DMS153 (cell line): ENCODE results near the gene HS3ST5.
A peak's percentile ranks its signal among the peaks of the same experiment; 100 is the strongest.
"Not testable (repeated sequence)": the region's sequence is repeated elsewhere in the genome, so short reads cannot be mapped to it uniquely, and the experiment has no call there.

Experiments
- DNase-seq: peaks from one replicate; lab custom pipeline; 2025; lab: John Stamatoyannopoulos, UW

HS3ST5 gene

GRCh38 chr6:114334237-114334636 is 8.6 kb downstream of the HS3ST5 start:
- no peak for DNase-seq

- no peak for DNase-seq
Measured at GRCh38 chr6:114327074-114327473, 15.7 kb downstream of the HS3ST5 start.

GRCh38 chr6:114323784-114324183 is 19.0 kb downstream of the HS3ST5 start:
- DNase-seq = no peak

- no peak for DNase-seq
Measured at GRCh38 chr6:114319749-114320148, 23.1 kb downstream of the HS3ST5 start.

- DNase-seq = peak; percentile 26
Measured at GRCh38 chr6:114315831-114316595, 26.8 kb downstream of the HS3ST5 start.

GRCh38 chr6:114313816-114314215 is 29.0 kb downstream of the HS3ST5 start:
- DNase-seq = not testable (repeated sequence)

GRCh38 chr6:114312931-114313330 is 29.9 kb downstream of the HS3ST5 start:
- DNase-seq = no peak

GRCh38 chr6:114310053-114310452 is 32.8 kb downstream of the HS3ST5 start:
- DNase-seq = no peak

GRCh38 chr6:114304304-114304887 is 38.4 kb downstream of the HS3ST5 start:
- no peak for DNase-seq

- no peak for DNase-seq
Measured at GRCh38 chr6:114301596-114302219, 41.1 kb downstream of the HS3ST5 start.

GRCh38 chr6:114297135-114297534 is 45.7 kb downstream of the HS3ST5 start:
- no peak for DNase-seq

GRCh38 chr6:114292431-114292830 is 50.4 kb downstream of the HS3ST5 start:
- DNase-seq = no peak

GRCh38 chr6:114291428-114291827 is 51.4 kb downstream of the HS3ST5 start:
- no peak for DNase-seq

- DNase-seq = no peak
Measured at GRCh38 chr6:114290864-114291263, 52.0 kb downstream of the HS3ST5 start.

GRCh38 chr6:114288701-114289495 is 53.9 kb downstream of the HS3ST5 start:
- DNase-seq = no peak

GRCh38 chr6:114287461-114287860 is 55.4 kb downstream of the HS3ST5 start:
- DNase-seq = no peak

GRCh38 chr6:114286211-114286610 is 56.6 kb downstream of the HS3ST5 start:
- DNase-seq = no peak

- no peak for DNase-seq
Measured at GRCh38 chr6:114284281-114284680, 58.5 kb downstream of the HS3ST5 start.

- no peak for DNase-seq
Measured at GRCh38 chr6:114282292-114282691, 60.5 kb downstream of the HS3ST5 start.

GRCh38 chr6:114281496-114281895 is 61.3 kb downstream of the HS3ST5 start:
- DNase-seq = no peak

GRCh38 chr6:114280239-114280982 is 62.4 kb downstream of the HS3ST5 start:
- no peak for DNase-seq

GRCh38 chr6:114277220-114277619 is 65.6 kb downstream of the HS3ST5 start:
- DNase-seq = no peak
